Subcutaneous adipose tissue (tissue), 4 donors: Measurements from ENCODE around the gene PRDM16. TPM values are rescaled to one million over a fixed set of nuclear protein-coding genes. Genes with fewer than 3 reads are reported as not detected.

ENCODE experiments used
- total RNA-seq, 4 donors: library from RNA; depleted of rRNA; stranded (reverse); fragments of >200 nt; gene quantifications; one replicate each; pipeline ENCODE4 v1.1.0, GENCODE V29; 2016
- TF ChIP-seq, protein P1 (sequence below): fragments of 450-650 bp; IDR thresholded peaks from one replicate; pipeline ENCODE4 v1.5.1; 2016; ENCODE audit warnings: low read depth, mild to moderate bottlenecking, control low read depth, antibody characterized with exemption, moderate library complexity

PRDM16 gene
- total RNA-seq, 4 donors from 2014 or later = 0.82 to 1.7 (median 1.1) TPM

DNA sequence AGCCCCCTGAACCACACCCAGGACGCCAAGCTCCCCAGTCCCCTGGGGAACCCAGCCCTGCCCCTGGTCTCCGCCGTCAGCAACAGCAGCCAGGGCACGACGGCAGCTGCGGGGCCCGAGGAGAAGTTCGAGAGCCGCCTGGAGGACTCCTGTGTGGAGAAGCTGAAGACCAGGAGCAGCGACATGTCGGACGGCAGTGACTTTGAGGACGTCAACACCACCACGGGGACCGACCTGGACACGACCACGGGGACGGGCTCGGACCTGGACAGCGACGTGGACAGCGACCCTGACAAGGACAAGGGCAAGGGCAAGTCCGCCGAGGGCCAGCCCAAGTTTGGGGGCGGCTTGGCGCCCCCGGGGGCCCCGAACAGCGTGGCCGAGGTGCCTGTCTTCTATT, 342.8 kb downstream of the PRDM16 start:
- TF ChIP-seq, protein P1, sequence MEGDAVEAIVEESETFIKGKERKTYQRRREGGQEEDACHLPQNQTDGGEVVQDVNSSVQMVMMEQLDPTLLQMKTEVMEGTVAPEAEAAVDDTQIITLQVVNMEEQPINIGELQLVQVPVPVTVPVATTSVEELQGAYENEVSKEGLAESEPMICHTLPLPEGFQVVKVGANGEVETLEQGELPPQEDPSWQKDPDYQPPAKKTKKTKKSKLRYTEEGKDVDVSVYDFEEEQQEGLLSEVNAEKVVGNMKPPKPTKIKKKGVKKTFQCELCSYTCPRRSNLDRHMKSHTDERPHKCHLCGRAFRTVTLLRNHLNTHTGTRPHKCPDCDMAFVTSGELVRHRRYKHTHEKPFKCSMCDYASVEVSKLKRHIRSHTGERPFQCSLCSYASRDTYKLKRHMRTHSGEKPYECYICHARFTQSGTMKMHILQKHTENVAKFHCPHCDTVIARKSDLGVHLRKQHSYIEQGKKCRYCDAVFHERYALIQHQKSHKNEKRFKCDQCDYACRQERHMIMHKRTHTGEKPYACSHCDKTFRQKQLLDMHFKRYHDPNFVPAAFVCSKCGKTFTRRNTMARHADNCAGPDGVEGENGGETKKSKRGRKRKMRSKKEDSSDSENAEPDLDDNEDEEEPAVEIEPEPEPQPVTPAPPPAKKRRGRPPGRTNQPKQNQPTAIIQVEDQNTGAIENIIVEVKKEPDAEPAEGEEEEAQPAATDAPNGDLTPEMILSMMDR = no peak

DNA sequence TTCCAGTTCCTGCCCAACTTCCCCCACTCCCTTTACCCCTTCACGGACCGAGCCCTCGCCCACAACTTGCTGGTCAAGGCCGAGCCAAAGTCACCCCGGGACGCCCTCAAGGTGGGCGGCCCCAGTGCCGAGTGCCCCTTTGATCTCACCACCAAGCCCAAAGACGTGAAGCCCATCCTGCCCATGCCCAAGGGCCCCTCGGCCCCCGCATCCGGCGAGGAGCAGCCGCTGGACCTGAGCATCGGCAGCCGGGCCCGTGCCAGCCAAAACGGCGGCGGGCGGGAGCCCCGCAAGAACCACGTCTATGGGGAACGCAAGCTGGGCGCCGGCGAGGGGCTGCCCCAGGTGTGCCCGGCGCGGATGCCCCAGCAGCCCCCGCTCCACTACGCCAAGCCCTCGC, 343.4 kb downstream of the PRDM16 start:
- TF ChIP-seq, protein P1 = no peak

DNA sequence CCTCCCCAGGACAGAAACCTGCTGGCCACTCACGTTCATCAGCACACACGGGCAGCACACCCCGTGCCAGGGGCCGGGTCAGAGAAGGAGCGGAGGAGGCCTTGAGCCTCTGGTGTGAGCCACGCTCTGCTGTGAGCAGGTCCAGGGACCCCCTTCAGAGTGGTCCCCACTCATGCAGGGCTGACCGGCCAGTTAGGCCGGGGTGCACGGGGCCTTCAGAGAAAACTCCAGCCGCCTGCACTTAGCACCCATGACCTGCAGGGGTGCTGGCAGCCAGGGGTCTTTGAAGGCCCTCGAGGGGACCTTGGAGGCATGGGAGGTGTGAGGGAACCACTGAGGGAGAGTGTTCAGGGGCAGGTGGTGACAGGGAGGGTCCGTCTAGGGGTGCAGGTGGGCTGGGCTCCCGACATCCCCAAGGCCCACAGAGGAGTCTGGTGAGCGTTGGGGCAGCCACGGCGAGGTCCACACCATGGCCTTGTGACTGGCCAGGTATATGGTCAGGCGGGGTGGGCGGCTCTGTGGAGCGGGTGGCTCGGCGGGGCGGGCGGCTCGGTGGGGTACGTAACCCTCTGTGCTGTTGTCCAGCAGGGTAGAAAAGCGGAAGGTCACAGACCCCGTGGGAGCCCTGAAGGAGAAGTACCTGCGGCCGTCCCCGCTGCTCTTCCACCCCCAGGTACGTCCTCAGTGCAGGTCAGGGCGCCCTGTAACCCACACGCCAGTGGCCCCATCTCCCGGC, 345.1 kb downstream of the PRDM16 start:
- TF ChIP-seq, protein P1 = no peak

DNA sequence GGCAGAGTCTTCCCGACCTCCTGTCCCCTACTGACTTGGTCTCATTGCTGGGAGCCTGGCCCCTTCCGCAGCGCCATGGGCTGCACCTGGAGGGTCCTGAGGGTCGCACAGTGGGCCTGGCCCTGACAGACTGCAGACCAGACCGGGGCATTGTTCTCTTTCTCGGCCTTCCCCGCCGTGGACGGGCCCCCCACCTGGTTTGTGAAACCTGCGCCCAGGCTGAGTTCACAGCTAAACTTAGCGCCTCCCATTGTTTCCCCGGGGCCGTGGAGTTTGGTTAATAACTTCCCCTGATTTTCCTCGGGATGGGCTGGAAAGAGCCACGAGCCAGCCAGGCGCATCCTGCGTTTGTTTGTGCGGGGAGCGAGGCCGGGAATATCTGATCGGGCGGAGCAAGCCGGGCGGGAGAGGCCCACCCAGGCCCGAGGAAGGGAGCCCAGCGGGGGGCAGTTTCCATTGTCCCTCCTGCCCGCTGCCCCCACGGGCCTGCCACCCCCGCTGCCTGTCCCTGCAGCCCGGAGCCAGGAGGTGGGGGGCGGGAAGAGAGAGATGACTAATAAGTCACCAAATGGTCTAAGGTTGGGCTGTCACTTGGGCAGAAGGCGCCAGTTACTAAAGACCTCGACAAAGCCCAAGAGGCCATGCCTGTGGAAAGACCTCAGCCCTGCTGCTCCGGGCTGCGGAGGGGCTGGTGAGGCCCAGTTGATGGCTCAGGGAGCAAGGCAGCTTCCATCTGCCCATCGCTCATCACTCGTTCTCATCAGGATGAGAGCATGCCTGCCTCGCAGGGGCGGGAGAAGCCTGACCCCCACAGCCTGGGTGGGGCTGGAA, 346.5 kb downstream of the PRDM16 start:
- TF ChIP-seq, protein P1 = no peak

DNA sequence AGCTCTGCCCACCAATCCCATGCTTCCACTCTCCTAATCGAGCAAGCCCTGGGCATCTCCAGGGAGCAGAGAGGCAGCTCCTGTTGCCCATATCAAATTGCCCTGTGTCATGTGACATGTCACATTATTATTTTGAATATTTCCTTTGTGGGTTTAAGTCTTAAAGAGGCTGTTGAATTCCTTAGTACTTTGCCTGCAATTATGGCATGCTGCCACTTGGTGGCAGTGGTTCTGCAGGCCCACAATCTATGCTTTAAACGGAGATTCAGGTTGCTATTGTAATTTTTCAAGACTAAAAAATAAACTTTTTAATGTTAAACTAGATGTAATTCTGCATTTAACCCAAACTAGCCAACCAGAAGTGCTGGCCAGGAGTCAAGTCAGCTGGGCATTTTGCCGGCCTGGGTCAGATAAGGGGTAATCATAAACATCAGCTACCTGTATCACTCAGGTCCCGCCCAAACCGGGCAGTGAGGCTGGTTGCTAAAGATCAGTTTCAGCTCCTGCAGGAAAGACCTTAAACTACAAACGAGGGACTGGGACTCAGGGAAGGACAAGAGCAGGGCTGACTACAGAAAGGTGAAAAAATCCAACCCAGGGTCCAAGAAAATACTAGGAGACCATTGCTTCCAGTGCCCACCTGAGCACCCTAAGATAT, 348.2 kb downstream of the PRDM16 start:
- TF ChIP-seq, protein P1 = no peak

DNA sequence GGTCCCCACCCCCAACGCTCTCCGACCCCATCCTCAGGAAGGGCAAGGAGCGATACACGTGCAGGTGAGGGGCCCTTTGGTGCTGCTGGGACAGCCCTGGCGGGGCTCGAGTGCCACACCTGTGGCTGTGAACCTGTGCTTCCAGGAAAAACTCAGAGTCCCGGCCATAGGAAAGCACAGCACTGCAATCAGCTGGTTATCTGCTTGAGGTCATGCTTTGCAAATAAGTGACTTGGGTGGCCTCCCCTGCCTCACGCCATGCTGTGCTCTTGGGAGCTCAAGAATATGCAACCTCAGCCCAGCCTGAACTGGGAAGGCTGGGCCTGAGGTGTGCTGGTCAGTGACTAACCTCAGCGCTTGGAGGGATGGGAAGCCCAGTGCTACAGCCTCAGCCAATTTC, 348.9 kb downstream of the PRDM16 start:
- TF ChIP-seq, protein P1 = no peak

DNA sequence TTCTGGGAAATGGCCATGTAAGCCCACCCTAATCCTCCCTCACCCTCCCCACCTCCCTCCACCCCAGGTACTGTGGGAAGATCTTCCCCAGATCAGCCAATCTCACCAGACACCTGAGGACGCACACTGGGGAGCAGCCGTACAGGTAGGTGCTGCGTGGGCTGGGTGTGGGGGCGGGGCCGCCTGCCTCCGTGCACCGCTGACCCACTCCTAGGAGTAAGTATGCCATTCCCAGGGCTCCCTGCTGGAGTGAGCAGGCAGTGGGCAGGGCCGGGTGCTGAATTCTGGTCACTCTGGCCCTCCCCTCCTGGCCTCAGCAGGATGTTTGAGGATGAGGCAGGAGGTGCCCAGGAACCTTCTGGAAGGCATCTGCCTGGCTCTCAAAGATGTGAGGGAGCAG, 349.6 kb downstream of the PRDM16 start:
- TF ChIP-seq, protein P1 = no peak
